ENCODE data around the gene MAB21L2. TPM values are rescaled to one million over a fixed set of nuclear protein-coding genes. Genes with fewer than 3 reads are reported as not detected.

The MAB21L2 gene
- total RNA-seq, 1 experiment from 2014 or later, result not detected

- TF ChIP-seq CTCF (conservative IDR thresholded peaks at IDR 0.05), result no peak
- WGBS (ENCODE audit: extremely low coverage, insufficient read length, low lambda C conversion rate), result no CpG with 5 or more reads among the region's 2 CpGs
- H3K4me3 Mint-ChIP-seq, result no peak overlapping the region
Observed at GRCh38 chr4:150561143-150561737, 20.7 kb upstream of the MAB21L2 start.

More at GRCh38 chr4:150561143-150561737, 20.7 kb upstream of the MAB21L2 start:
- no peaks in the 10 kb centered on the region for H3K79me1 ChIP-seq (ENCODE audit: insufficient read depth, low read depth, low read length, poor library complexity, severe bottlenecking)
- H2BK12ac ChIP-seq (ENCODE audit: insufficient read length, low read depth, low read length), result no peak overlapping the region
- no peak overlapping the region for H2BK20ac ChIP-seq (ENCODE audit: low read depth, low read length, poor library complexity, severe bottlenecking)
- H3K14ac ChIP-seq (ENCODE audit: insufficient read depth, low read length), result no peak overlapping the region
- H3K9me3 Mint-ChIP-seq, result peaks cover 3 to 7% of the 10 kb centered on the region in 2 experiments; a peak in 1 of 5 replicates
- H3K23me2 ChIP-seq (ENCODE audit: insufficient read length, low read depth, low read length, poor library complexity, severe bottlenecking), result no peaks in the 10 kb centered on the region
- H3K9ac ChIP-seq (ENCODE audit: extremely low read depth, insufficient read length, low read length), result no peak overlapping the region
- no peak overlapping the region for H3K4me2 ChIP-seq (ENCODE audit: insufficient read depth, insufficient read length, low read length)
- no peak overlapping the region for H3K18ac ChIP-seq (ENCODE audit: insufficient read length, low read depth, low read length)
- no peak overlapping the region for H4K8ac ChIP-seq (replicated peaks; ENCODE audit: insufficient read length, low read depth, low read length)
- no peak overlapping the region for H4K5ac ChIP-seq (ENCODE audit: insufficient read length, low read depth, low read length)
- no peaks in the 10 kb centered on the region for H3K4me1 ChIP-seq (ENCODE audit: insufficient read depth, low read length)
- no peak overlapping the region for H2BK15ac ChIP-seq (ENCODE audit: low read depth, low read length)
- no peak overlapping the region for H3T11ph ChIP-seq (ENCODE audit: low read length)
- H2BK120ac ChIP-seq (ENCODE audit: low read depth, low read length, poor library complexity, severe bottlenecking), result no peak overlapping the region
- H2AFZ ChIP-seq (ENCODE audit: low read length), result no peak overlapping the region
- no peak overlapping the region for H2BK5ac ChIP-seq (ENCODE audit: insufficient read length, low read length)
- peaks cover 7 to 9% (median 8%) of the 10 kb centered on the region in 3 experiments; a peak in 6 of 7 replicates for H3K36me3 Mint-ChIP-seq (ENCODE audit: insufficient read depth in 1 of 3, low read depth in 3 of 3)
- H3K27me3 Mint-ChIP-seq (ENCODE audit: low read depth), result no peaks in the 10 kb centered on the region
- no peaks in the 10 kb centered on the region for H3K9me3 ChIP-seq (ENCODE audit: control insufficient read depth, low read depth, low read length)
- H3K27ac Mint-ChIP-seq, result no peak overlapping the region
- no peak overlapping the region for H3K4ac ChIP-seq (ENCODE audit: low read depth, low read length)
- no peak overlapping the region for H3K23ac ChIP-seq (ENCODE audit: insufficient read length, low read depth, low read length)
- no peak overlapping the region for H2AK5ac ChIP-seq (ENCODE audit: insufficient read length, low read length)
- no peaks in the 10 kb centered on the region for H3K27me3 ChIP-seq (ENCODE audit: insufficient read depth, low read length)
- no peak overlapping the region for H3K56ac ChIP-seq (ENCODE audit: insufficient read length, low read depth, low read length)
- H4K91ac ChIP-seq (ENCODE audit: insufficient read length, low read depth, low read length), result no peak overlapping the region
- H4K20me1 ChIP-seq (ENCODE audit: control insufficient read depth, insufficient read depth, insufficient read length), result no peaks in the 10 kb centered on the region
- H3K27ac ChIP-seq (ENCODE audit: insufficient read length, low read depth, low read length), result no peak overlapping the region
- H3K79me2 ChIP-seq (ENCODE audit: insufficient read depth, low read length), result no peaks in the 10 kb centered on the region
- no peaks in the 10 kb centered on the region for H3K4me1 Mint-ChIP-seq
- DNase-seq, result no peak

Data from H9 (cell line).